HG03342 (cell line): Measurements from ENCODE around the gene GALNT9.

Experiments used
- ATAC-seq: cut with Tn5 transposase; IDR thresholded peaks from one replicate; pipeline ENCODE4 v1.9.1; 2021; ENCODE audit warnings: mild to moderate bottlenecking, moderate library complexity; ENCODE audit not compliant: unreplicated experiment

Gene GALNT9

GRCh38 chr12:132218527-132218875, 110.9 kb downstream of the GALNT9 start:
- no peak for ATAC-seq

GRCh38 chr12:132217800-132218526, 111.4 kb downstream of the GALNT9 start:
- ATAC-seq = no peak

- ATAC-seq = no peak
Measured at GRCh38 chr12:132217371-132217770, 112.0 kb downstream of the GALNT9 start.

- ATAC-seq = no peak
Measured at GRCh38 chr12:132216354-132216987, 112.9 kb downstream of the GALNT9 start.

GRCh38 chr12:132215299-132215989, 113.9 kb downstream of the GALNT9 start:
- no peak for ATAC-seq

GRCh38 chr12:132214891-132215290, 114.5 kb downstream of the GALNT9 start:
- ATAC-seq = no peak

- no peak for ATAC-seq
Measured at GRCh38 chr12:132214161-132214476, 115.3 kb downstream of the GALNT9 start.

GRCh38 chr12:132213359-132214160, 115.8 kb downstream of the GALNT9 start:
- no peak for ATAC-seq

GRCh38 chr12:132211816-132212215, 117.6 kb downstream of the GALNT9 start:
- ATAC-seq = no peak

GRCh38 chr12:132211326-132211725, 118.1 kb downstream of the GALNT9 start:
- ATAC-seq = no peak

- no peak for ATAC-seq
Measured at GRCh38 chr12:132210223-132211055, 119.0 kb downstream of the GALNT9 start.

GRCh38 chr12:132209619-132210222, 119.7 kb downstream of the GALNT9 start:
- ATAC-seq = no peak

- no peak for ATAC-seq
Measured at GRCh38 chr12:132208153-132208823, 121.1 kb downstream of the GALNT9 start.

- ATAC-seq = no peak
Measured at GRCh38 chr12:132207083-132207775, 122.2 kb downstream of the GALNT9 start.

- no peak for ATAC-seq
Measured at GRCh38 chr12:132206046-132206434, 123.3 kb downstream of the GALNT9 start.

- ATAC-seq = no peak
Measured at GRCh38 chr12:132205271-132206045, 123.9 kb downstream of the GALNT9 start.

- ATAC-seq = no peak
Measured at GRCh38 chr12:132204793-132205270, 124.6 kb downstream of the GALNT9 start.
